T-cell (primary cell): ENCODE results near the gene SESN1. TPM values are rescaled to one million over a fixed set of nuclear protein-coding genes. Genes with fewer than 3 reads are reported as not detected.

Experiments used
- ATAC-seq, 4 experiments: fragments of 200-7000 bp in 3 of 4; fragments of 150-1000 bp in 1 of 4; cut with Tn5 transposase; replicated peaks in 1 of 4; 1 replicate in 3 of 4; 2 replicates in 1 of 4; pipeline ENCODE4 v1.10.0; 2021; ENCODE audit warnings: moderate library complexity in 3 of 4, mild to moderate bottlenecking in 2 of 4, moderate number of reproducible peaks in 1 of 4
- CTCF ChIA-PET, 2 donors: fragments of 300-600 bp; sonication (Branson Sonifier 250); formaldehyde crosslinking; loops; one replicate each; lab custom pipeline; 2022; ENCODE audit warnings: antibody characterized with exemption in 2 of 2; lab: Charles Lee
- POLR2A ChIA-PET, 2 donors: fragments of 300-600 bp; sonication (Branson Sonifier 250); formaldehyde crosslinking; loops; one replicate each; lab custom pipeline; 2022; ENCODE audit warnings: antibody characterized with exemption in 2 of 2; lab: Charles Lee
- DNase-seq, 35 experiments: peaks; one replicate each; pipeline versions ENCODE4 v3.0.0 to v3.0.0-alpha.2; 2013 to 2023
- H3K27ac ChIP-seq: one replicate; pipeline ENCODE4 v1.5.1; 2013; ENCODE audit warnings: low read length
- H3K27me3 ChIP-seq, 2 experiments: replicated peaks in 1 of 2; 1 replicate in 1 of 2; 2 replicates in 1 of 2; pipeline versions ENCODE4 v1.6.1 to v1.7.0; 2013; ENCODE audit warnings: low read length in 1 of 2, mixed read lengths in 1 of 2; ENCODE audit not compliant: control insufficient read depth in 2 of 2, insufficient read depth in 2 of 2; ENCODE audit errors: extremely low read depth in 1 of 2
- H3K36me3 ChIP-seq, 2 donors: 1 replicate in 1 of 2; 2 replicates in 1 of 2; pipeline versions ENCODE4 v1.6.1 to v1.7.0; 2013; ENCODE audit warnings: low read length in 1 of 2; ENCODE audit not compliant: control insufficient read depth in 2 of 2, insufficient read depth in 1 of 2; ENCODE audit errors: extremely low read depth in 1 of 2
- H3K4me1 ChIP-seq, 2 experiments: 1 replicate in 1 of 2; 2 replicates in 1 of 2; pipeline versions ENCODE4 v1.6.1 to v1.7.0; 2013; ENCODE audit warnings: low read length in 2 of 2, mixed read lengths in 1 of 2; ENCODE audit not compliant: insufficient read depth in 2 of 2, control insufficient read depth in 1 of 2; ENCODE audit errors: extremely low read depth in 1 of 2
- H3K4me3 ChIP-seq, 2 donors: 1 replicate in 1 of 2; 2 replicates in 1 of 2; pipeline versions ENCODE4 v1.5.1 to v1.7.0; 2013; ENCODE audit warnings: mild to moderate bottlenecking in 2 of 2, low read length in 1 of 2, moderate library complexity in 1 of 2; ENCODE audit not compliant: control insufficient read depth in 1 of 2; ENCODE audit errors: extremely low read depth in 1 of 2
- H3K9me3 ChIP-seq: 2 replicates; pipeline ENCODE4 v1.7.0; 2013
- H3K27ac Mint-ChIP-seq, 2 donors: one replicate each; pipeline ENCODE4 v1.8.0; 2020 to 2021; ENCODE audit warnings: mild to moderate bottlenecking in 2 of 2, mixed read lengths in 2 of 2
- H3K27me3 Mint-ChIP-seq, 2 donors: one replicate each; pipeline ENCODE4 v1.8.0; 2021 to 2022; ENCODE audit warnings: mixed read lengths in 2 of 2
- H3K36me3 Mint-ChIP-seq: one replicate; pipeline ENCODE4 v1.8.0; 2021; ENCODE audit warnings: mixed read lengths
- H3K4me1 Mint-ChIP-seq, 3 donors: one replicate each; pipeline ENCODE4 v1.8.0; 2020 to 2022; ENCODE audit warnings: mixed read lengths in 3 of 3, mild to moderate bottlenecking in 1 of 3
- H3K4me3 Mint-ChIP-seq, 3 donors: one replicate each; pipeline ENCODE4 v1.8.0; 2020 to 2022; ENCODE audit warnings: mild to moderate bottlenecking in 3 of 3, mixed read lengths in 3 of 3, moderate library complexity in 3 of 3
- H3K9me3 Mint-ChIP-seq, 3 donors: one replicate each; pipeline ENCODE4 v1.8.0; 2020 to 2022; ENCODE audit warnings: mixed read lengths in 3 of 3
- WGBS: methylation state at CpG from one replicate; pipeline ENCODE4 v1.1.5; 2013; ENCODE audit warnings: missing lambda C conversion rate; ENCODE audit not compliant: insufficient coverage; 5-methylcytosine and 5-hydroxymethylcytosine counted together
- total RNA-seq, 35 experiments: library from RNA in 6 of 35; stranded (reverse) in 6 of 35; fragments of 120-200 nt in 1 of 35; gene quantifications; one replicate each; pipeline versions ENCODE4 v1.2.1 to v1.2.4 and lab custom pipeline; 2013 to 2026

Gene SESN1
- total RNA-seq, 5 donors from 2014 or later (not counting 1 experiment from before 2014, with no cell fraction given) = 24.2 to 75.5 (median 33.1) TPM

- POLR2A ChIA-PET = interaction anchor here (0.6 to 2.0 kb wide), 8 partner anchors 19 to 1780 kb away, joined by 3 to 9 read pairs (median 4); partner anchors contain the start of gene AMD1 (in 1 of the 2)
- WGBS = 0% methylated on average over 10 of the region's 19 CpGs
- no peaks in the 10 kb centered on the region for H3K27me3 Mint-ChIP-seq
- H3K36me3 Mint-ChIP-seq = no peaks in the 10 kb centered on the region
- ATAC-seq = no peak
- H3K36me3 ChIP-seq = no peaks in the 10 kb centered on the region
- H3K4me1 Mint-ChIP-seq = peaks cover 60 to 66% (median 61%) of the 10 kb centered on the region in 3 donors
- H3K9me3 Mint-ChIP-seq = no peaks in the 10 kb centered on the region
- H3K4me3 Mint-ChIP-seq = peak overlapping the region; percentile 88 to 90 (median 89)
- H3K27ac Mint-ChIP-seq = peak overlapping the region; percentile 72 to 80
- peak overlapping the region; percentile 83 to 93 for H3K4me3 ChIP-seq
- DNase-seq = peak in 1 of 35 experiments; percentile 38
- H3K27ac ChIP-seq = peak overlapping the region; percentile 98
- H3K27me3 ChIP-seq = no peaks in the 10 kb centered on the region
- no peaks in the 10 kb centered on the region for H3K9me3 ChIP-seq
- peaks cover 8 to 28% of the 10 kb centered on the region in 2 experiments for H3K4me1 ChIP-seq
- CTCF ChIA-PET = interaction anchor here (0.5 to 3.7 kb wide), 8 partner anchors 8 to 1086 kb away, joined by 3 to 13 read pairs (median 3); partner anchors contain the start of gene WASF1 (in 1 of the 2)
Observed at GRCh38 chr6:109093732-109094415, 772 bp downstream of the SESN1 start.

GRCh38 chr6:109092074-109092473 lies 2.6 kb downstream of the SESN1 start:
- Histone ChIP-seq H3K9me3 (no peaks in the 10 kb centered on the region), H3K36me3 (no peaks in the 10 kb centered on the region), H3K27me3 (no peaks in the 10 kb centered on the region), H3K27ac (no peak overlapping the region), H3K4me3 (no peak overlapping the region), H3K4me1 (peaks cover 8 to 28% of the 10 kb centered on the region in 2 experiments)
- DNase-seq = no peak
- no CpG with 5 or more reads among the region's 1 CpG for WGBS
- peaks cover 61 to 72% (median 69%) of the 10 kb centered on the region in 3 donors for H3K4me1 Mint-ChIP-seq
- H3K27ac Mint-ChIP-seq = no peak overlapping the region
- no peaks in the 10 kb centered on the region for H3K27me3 Mint-ChIP-seq
- H3K4me3 Mint-ChIP-seq = peak overlapping the region; percentile 56 to 90 (median 64)
- H3K9me3 Mint-ChIP-seq = no peaks in the 10 kb centered on the region
- ChIA-PET CTCF (interaction anchor here (0.5 to 3.7 kb wide), 4 partner anchors 10 to 550 kb away, joined by 3 to 12 read pairs (median 6); no protein-coding TSS in a partner anchor), POLR2A (interaction anchor here in 1 of 2 donors (1.2 kb wide), 1 partner anchor 10 kb away, joined by 3 read pairs; no protein-coding TSS in a partner anchor)
- no peak for ATAC-seq
- no peaks in the 10 kb centered on the region for H3K36me3 Mint-ChIP-seq

- Mint-ChIP-seq H3K27ac (no peak overlapping the region), H3K9me3 (no peaks in the 10 kb centered on the region), H3K36me3 (no peaks in the 10 kb centered on the region), H3K4me3 (peak overlapping the region; percentile 56 to 90 (median 64)), H3K4me1 (peaks cover 56 to 68% (median 65%) of the 10 kb centered on the region in 3 donors), H3K27me3 (no peaks in the 10 kb centered on the region)
- H3K4me3 ChIP-seq = no peak overlapping the region
- DNase-seq = peak in 1 of 35 experiments; percentile 39
- H3K27me3 ChIP-seq = no peaks in the 10 kb centered on the region
- ChIA-PET CTCF (interaction anchor here (0.5 to 3.7 kb wide), 2 partner anchors 10 to 550 kb away, joined by 8 to 12 read pairs; no protein-coding TSS in a partner anchor), POLR2A (interaction anchor here in 1 of 2 donors (0.6 to 1.2 kb wide), 2 partner anchors 9 to 57 kb away, joined by 3 read pairs; no protein-coding TSS in a partner anchor)
- H3K4me1 ChIP-seq = peaks cover 8 to 28% of the 10 kb centered on the region in 2 experiments
- no peaks in the 10 kb centered on the region for H3K36me3 ChIP-seq
- no peak for ATAC-seq
- H3K9me3 ChIP-seq = no peaks in the 10 kb centered on the region
- no peak overlapping the region for H3K27ac ChIP-seq
- WGBS = 93% methylated on average over 3 of the region's 5 CpGs
Observed at GRCh38 chr6:109091314-109092024, 3.2 kb downstream of the SESN1 start.

GRCh38 chr6:109088995-109089394 lies 5.7 kb downstream of the SESN1 start:
- WGBS = no CpG with 5 or more reads among the region's 1 CpG
- Mint-ChIP-seq H3K27ac (no peak overlapping the region), H3K4me3 (no peak overlapping the region), H3K9me3 (no peaks in the 10 kb centered on the region), H3K4me1 (peaks cover 43 to 54% (median 54%) of the 10 kb centered on the region in 3 donors), H3K36me3 (no peaks in the 10 kb centered on the region), H3K27me3 (no peaks in the 10 kb centered on the region)
- Histone ChIP-seq H3K9me3 (no peaks in the 10 kb centered on the region), H3K36me3 (no peaks in the 10 kb centered on the region), H3K27ac (no peak overlapping the region), H3K4me3 (no peak overlapping the region), H3K27me3 (no peaks in the 10 kb centered on the region), H3K4me1 (peaks cover 0 to 18% of the 10 kb centered on the region in 2 experiments)
- no peak for DNase-seq
- CTCF ChIA-PET = interaction anchor here in 1 of 2 donors (0.5 to 0.6 kb wide), 3 partner anchors 75 to 1124 kb away, joined by 3 to 5 read pairs (median 4); no protein-coding TSS in a partner anchor
- POLR2A ChIA-PET = no interaction called here
- ATAC-seq = no peak

- no peak overlapping the region for H3K27ac Mint-ChIP-seq
- no peaks in the 10 kb centered on the region for H3K9me3 Mint-ChIP-seq
- no peak overlapping the region for H3K4me3 Mint-ChIP-seq
- H3K4me3 ChIP-seq = no peak overlapping the region
- peaks cover under 1% of the 10 kb centered on the region for H3K36me3 Mint-ChIP-seq
- POLR2A ChIA-PET = no interaction called here
- H3K27me3 Mint-ChIP-seq = no peaks in the 10 kb centered on the region
- DNase-seq = no peak
- H3K36me3 ChIP-seq = no peaks in the 10 kb centered on the region
- ATAC-seq = no peak
- H3K27ac ChIP-seq = no peak overlapping the region
- CTCF ChIA-PET = no interaction called here
- no peaks in the 10 kb centered on the region for H3K9me3 ChIP-seq
- WGBS = 100% methylated on average over 2 of the region's 5 CpGs
- H3K4me1 Mint-ChIP-seq = peaks cover 31 to 44% (median 43%) of the 10 kb centered on the region in 3 donors
- no peaks in the 10 kb centered on the region for H3K27me3 ChIP-seq
- peaks cover 0 to 7% of the 10 kb centered on the region in 2 experiments for H3K4me1 ChIP-seq
Observed at GRCh38 chr6:109087661-109088264, 6.9 kb downstream of the SESN1 start.
